A549 (cell line): ENCODE results near the gene KCNN4. TPM values are rescaled to one million over a fixed set of nuclear protein-coding genes. Genes with fewer than 3 reads are reported as not detected.

Source experiments
- ATAC-seq, 2 experiments: fragments of 200-7000 bp in 1 of 2; fragments of >200 bp in 1 of 2; cut with Nextera tagmentation in 1 of 2; cut with Tn5 transposase in 1 of 2; 3 replicates each; pipeline versions ENCODE4 v1.8.0 to v1.9.1; 2018 to 2020; ENCODE audit warnings: mild to moderate bottlenecking in 1 of 2, moderate library complexity in 1 of 2
- CTCF ChIA-PET: fragments of 300-600 bp; sonication (Branson Sonifier 250); formaldehyde crosslinking; extraction: SDS; loops from one replicate; lab custom pipeline; 2021; ENCODE audit warnings: antibody characterized with exemption, inconsistent platforms; lab: Yijun Ruan, JAX
- POLR2A ChIA-PET: fragments of 350-600 bp; formaldehyde crosslinking; extraction: SDS; loops from one replicate; lab custom pipeline; 2021; ENCODE audit warnings: antibody characterized with exemption, inconsistent platforms; lab: Yijun Ruan, JAX
- DNase-seq, 2 experiments: peaks; one replicate each; pipeline versions ENCODE4 v3.0.0 to v3.0.0-alpha.2; 2011 to 2016; ENCODE audit warnings: low read depth in 1 of 2, low spot score in 1 of 2
- FAIRE-seq: peaks from 2 replicates; lab custom pipeline; 2011; peaks lifted over from hg19 to GRCh38; lab: Jason Lieb, UNC
- H3K27ac ChIP-seq, 2 experiments: fragments of >200 bp; sonication (Bioruptor Twin); formaldehyde crosslinking; 3 replicates each; pipeline ENCODE4 v1.5.1; 2016 to 2017
- H3K4me1 ChIP-seq: fragments of >200 bp; sonication (Bioruptor Twin); formaldehyde crosslinking; 3 replicates; pipeline ENCODE4 v1.6.1; 2016
- H3K4me2 ChIP-seq: fragments of >200 bp; sonication (Bioruptor Twin); formaldehyde crosslinking; 3 replicates; pipeline ENCODE4 v1.6.1; 2016
- H3K4me3 ChIP-seq: fragments of >200 bp; sonication (Bioruptor Twin); formaldehyde crosslinking; 3 replicates; pipeline ENCODE4 v1.5.1; 2016
- H3K9me3 ChIP-seq: fragments of >200 bp; sonication (Bioruptor Twin); formaldehyde crosslinking; 3 replicates; pipeline ENCODE4 v1.6.1; 2016
- BCL3 ChIP-seq: fragments of >200 bp; sonication (Bioruptor Twin); formaldehyde crosslinking; IDR thresholded peaks from 3 replicates; pipeline ENCODE4 v1.6.1; 2016
- BHLHE40 ChIP-seq: IDR thresholded peaks from 2 replicates; pipeline ENCODE4 v1.6.1; 2012; ENCODE audit warnings: low read depth, low read length, inconsistent platforms
- CBX2 ChIP-seq: fragments of 200-600 bp; sonication (generic); IDR thresholded peaks from 2 replicates; pipeline ENCODE4 v1.6.1; 2016; ENCODE audit warnings: low read depth, mild to moderate bottlenecking, borderline replicate concordance
- CHD4 ChIP-seq: fragments of 200-600 bp; sonication (generic); IDR thresholded peaks from 2 replicates; pipeline ENCODE4 v1.6.1; 2016; ENCODE audit warnings: antibody characterized with exemption, mild to moderate bottlenecking, borderline replicate concordance
- CTCF ChIP-seq: fragments of >200 bp; sonication (Bioruptor Twin); formaldehyde crosslinking; IDR thresholded peaks from 3 replicates; pipeline ENCODE4 v1.5.1; 2016
- EHMT2 ChIP-seq: fragments of 200-600 bp; sonication (generic); IDR thresholded peaks from 2 replicates; pipeline ENCODE4 v1.6.1; 2016; ENCODE audit warnings: antibody characterized with exemption, low read depth, mild to moderate bottlenecking, moderate library complexity
- EP300 ChIP-seq, 2 experiments: fragments of >200 bp; sonication (Bioruptor Twin); formaldehyde crosslinking; IDR thresholded peaks; 2 replicates in 1 of 2; 3 replicates in 1 of 2; pipeline ENCODE4 v1.6.1; 2016 to 2017
- ESRRA ChIP-seq: fragments of 150-350 bp; IDR thresholded peaks from 2 replicates; pipeline ENCODE4 v1.6.1; 2014; ENCODE audit warnings: mild to moderate bottlenecking, low read length, borderline replicate concordance
- FOXS1 ChIP-seq: fragments of 250-450 bp; sonication (Bioruptor Pico); IDR thresholded peaks from 2 replicates; pipeline ENCODE4 v1.5.0; 2020; ENCODE audit warnings: mild to moderate bottlenecking, moderate library complexity
- GATA3 ChIP-seq: IDR thresholded peaks from 2 replicates; pipeline ENCODE4 v1.6.1; 2012; ENCODE audit warnings: borderline replicate concordance
- HDAC2 ChIP-seq: fragments of 200-600 bp; sonication (generic); IDR thresholded peaks from 2 replicates; pipeline ENCODE4 v1.6.1; 2016
- HES2 ChIP-seq: fragments of >200 bp; sonication (Bioruptor Twin); formaldehyde crosslinking; IDR thresholded peaks from 2 replicates; pipeline ENCODE4 v1.6.1; 2016
- MAFK ChIP-seq: fragments of 450-650 bp; IDR thresholded peaks from 2 replicates; pipeline ENCODE4 v1.6.1; 2014; ENCODE audit not compliant: partially characterized antibody
- MYC ChIP-seq: IDR thresholded peaks from 2 replicates; pipeline ENCODE4 v1.6.1; 2012; ENCODE audit warnings: mild to moderate bottlenecking, inconsistent platforms, low read length, improper control_type of control experiment, borderline replicate concordance
- NFE2L2 ChIP-seq: fragments of 150-350 bp; conservative IDR thresholded peaks from 2 replicates; pipeline ENCODE4 v1.6.1; 2014; ENCODE audit warnings: low read length
- NR3C1 ChIP-seq: fragments of >200 bp; sonication (Bioruptor Twin); formaldehyde crosslinking; IDR thresholded peaks from 3 replicates; pipeline ENCODE4 v1.6.1; 2017
- PBX3 ChIP-seq: IDR thresholded peaks from 2 replicates; pipeline ENCODE4 v1.6.1; 2012
- PHF8 ChIP-seq: fragments of 200-600 bp; sonication (generic); IDR thresholded peaks from 2 replicates; pipeline ENCODE4 v1.6.1; 2016; ENCODE audit warnings: low read depth, mild to moderate bottlenecking, antibody characterized with exemption, moderate library complexity, borderline replicate concordance
- POLR2A ChIP-seq: IDR thresholded peaks from 2 replicates; pipeline ENCODE4 v1.6.1; 2012; ENCODE audit warnings: mild to moderate bottlenecking, low read length
- POLR2AphosphoS2 ChIP-seq: conservative IDR thresholded peaks from 2 replicates; pipeline ENCODE4 v1.6.1; 2012; ENCODE audit warnings: low read length, improper control_type of control experiment, inconsistent platforms
- RAD21 ChIP-seq, 2 experiments: fragments of >200 bp in 1 of 2; sonication (Bioruptor Twin) in 1 of 2; formaldehyde crosslinking in 1 of 2; IDR thresholded peaks in 1 of 2; conservative IDR thresholded peaks in 1 of 2; 2 replicates in 1 of 2; 3 replicates in 1 of 2; pipeline ENCODE4 v1.6.1; 2012 to 2018; ENCODE audit warnings: inconsistent platforms in 1 of 2
- RNF2 ChIP-seq: fragments of 200-600 bp; sonication (generic); IDR thresholded peaks from 2 replicates; pipeline ENCODE4 v1.6.1; 2016; ENCODE audit warnings: low read depth, mild to moderate bottlenecking, antibody characterized with exemption, moderate library complexity, borderline replicate concordance
- SMC3 ChIP-seq: fragments of >200 bp; sonication (Bioruptor Twin); formaldehyde crosslinking; IDR thresholded peaks from 3 replicates; pipeline ENCODE4 v1.6.1; 2018; ENCODE audit warnings: inconsistent platforms
- SREBF2 ChIP-seq: fragments of 450-650 bp; IDR thresholded peaks from 2 replicates; pipeline ENCODE4 v1.6.1; 2014; ENCODE audit warnings: mild to moderate bottlenecking, moderate library complexity
- TP53 ChIP-seq: fragments of 250-450 bp; sonication (Bioruptor Pico); IDR thresholded peaks from 2 replicates; pipeline ENCODE4 v1.5.0; 2021; ENCODE audit warnings: mild to moderate bottlenecking, moderate library complexity
- ZFP36 ChIP-seq: fragments of 450-650 bp; IDR thresholded peaks from 2 replicates; pipeline ENCODE4 v1.6.1; 2014; ENCODE audit warnings: borderline replicate concordance; ENCODE audit not compliant: partially characterized antibody
- WGBS: methylation state at CpG from one replicate; pipeline ENCODE4 v1.1.6; 2017; ENCODE audit errors: missing lambda C conversion rate; 5-methylcytosine and 5-hydroxymethylcytosine counted together
- polyA plus RNA-seq, 4 experiments: library from polyadenylated mRNA; depleted of rRNA in 3 of 4; stranded (reverse); fragments of >200 nt; fragmentation: RNase III in 1 of 4; extraction: RNeasy Plus Mini Kit Qiagen cat#74134 plus additional on column Dnase treatment in 1 of 4; gene quantifications; 2 replicates in 3 of 4; 3 replicates in 1 of 4; pipeline ENCODE4 v1.2.3, GENCODE V29; 2011 to 2017

KCNN4 gene
- polyA plus RNA-seq, 2 of the 4 experiments (the other 2 are of a cell fraction), result 15.7 to 21.0 TPM

GRCh38 chr19:43798026-43798545 lies 17.3 kb upstream of the KCNN4 start:
- CTCF ChIA-PET, result no interaction called here
- peak overlapping the region; percentile 40 for H3K4me3 ChIP-seq
- FAIRE-seq (no peak), DNase-seq (no peak), ATAC-seq (peak in 1 of 2 experiments; percentile 19; a peak in 3 of 6 replicates)
- POLR2A ChIA-PET, result no interaction called here
- H3K4me2 ChIP-seq, result peak overlapping the region; percentile 73
- peaks cover 9% of the 10 kb centered on the region for H3K9me3 ChIP-seq
- TF ChIP-seq CTCF, result no peak
- peak; percentile 47 for TF ChIP-seq ZFP36
- peak overlapping the region in 1 of 2 experiments; percentile 12; a peak in 2 of 6 replicates for H3K27ac ChIP-seq
- 34% methylated on average over 5 of the region's 5 CpGs for WGBS
- H3K4me1 ChIP-seq, result 0 out of 3 replicates have a peak, but pooled peaks cover 4% of the 10 kb centered on the region

- DNase-seq (no peak), ATAC-seq (peak in 1 of 2 experiments; percentile 31; a peak in 2 of 6 replicates), FAIRE-seq (no peak)
- Histone ChIP-seq H3K4me2 (no peak overlapping the region), H3K27ac (no peak overlapping the region), H3K4me3 (no peak overlapping the region), H3K4me1 (0 out of 3 replicates have a peak, but pooled peaks cover 4% of the 10 kb centered on the region), H3K9me3 (peaks cover 9% of the 10 kb centered on the region)
- WGBS, result 75% methylated on average over 6 of the region's 7 CpGs
- ChIA-PET POLR2A (no interaction called here), CTCF (interaction anchor here (1.3 to 24.0 kb wide), 4 partner anchors 12 to 52 kb away, joined by 3 to 565 read pairs (median 8); partner anchors contain the start of gene SMG9)
- TF ChIP-seq BHLHE40 (no peak), TP53 (CRISPR knock-in tag) (no peak), EHMT2 (no peak), HES2 (no peak), MYC (no peak), BCL3 (no peak), SMC3 (no peak), RNF2 (no peak), ESRRA (no peak), NR3C1 (no peak)
Observed at GRCh38 chr19:43797556-43797955, 16.8 kb upstream of the KCNN4 start.

- Histone ChIP-seq H3K27ac (no peak overlapping the region), H3K9me3 (peaks cover 9% of the 10 kb centered on the region), H3K4me1 (0 out of 3 replicates have a peak, but pooled peaks cover 4% of the 10 kb centered on the region), H3K4me2 (no peak overlapping the region), H3K4me3 (no peak overlapping the region)
- no peak for ATAC-seq
- ChIA-PET POLR2A (no interaction called here), CTCF (interaction anchor here (0.6 to 24.0 kb wide), 7 partner anchors 12 to 323 kb away, joined by 3 to 565 read pairs (median 4); partner anchors contain the start of gene SMG9)
- no peak for FAIRE-seq
- 34% methylated on average over 6 of the region's 6 CpGs for WGBS
- no peak for DNase-seq
- TF ChIP-seq EP300 (IDR thresholded peaks at IDR 0.05) (no peak), HDAC2 (no peak), POLR2A (no peak), SREBF2 (no peak), MAFK (no peak), RAD21 (conservative IDR thresholded peaks at IDR 0.05 in 1 of 2, IDR thresholded peaks at IDR 0.05 in 1 of 2) (no peak), CTCF (no peak), CHD4 (no peak), FOXS1 (CRISPR knock-in tag) (no peak), HES2 (no peak), PBX3 (no peak), PHF8 (no peak), GATA3 (no peak), NR3C1 (no peak), POLR2AphosphoS2 (no peak), CBX2 (no peak), NFE2L2 (no peak)
Observed at GRCh38 chr19:43797118-43797517, 16.3 kb upstream of the KCNN4 start.
